ENCODE data around the gene HAAO. TPM values are rescaled to one million over a fixed set of nuclear protein-coding genes. Genes with fewer than 3 reads are reported as not detected.

Gene HAAO
- total and polyA plus RNA-seq, 2 of the 13 experiments (the other 11 are each of a cell fraction or from before 2014, with no cell fraction given), result 36.1 to 42.7 TPM

DNA sequence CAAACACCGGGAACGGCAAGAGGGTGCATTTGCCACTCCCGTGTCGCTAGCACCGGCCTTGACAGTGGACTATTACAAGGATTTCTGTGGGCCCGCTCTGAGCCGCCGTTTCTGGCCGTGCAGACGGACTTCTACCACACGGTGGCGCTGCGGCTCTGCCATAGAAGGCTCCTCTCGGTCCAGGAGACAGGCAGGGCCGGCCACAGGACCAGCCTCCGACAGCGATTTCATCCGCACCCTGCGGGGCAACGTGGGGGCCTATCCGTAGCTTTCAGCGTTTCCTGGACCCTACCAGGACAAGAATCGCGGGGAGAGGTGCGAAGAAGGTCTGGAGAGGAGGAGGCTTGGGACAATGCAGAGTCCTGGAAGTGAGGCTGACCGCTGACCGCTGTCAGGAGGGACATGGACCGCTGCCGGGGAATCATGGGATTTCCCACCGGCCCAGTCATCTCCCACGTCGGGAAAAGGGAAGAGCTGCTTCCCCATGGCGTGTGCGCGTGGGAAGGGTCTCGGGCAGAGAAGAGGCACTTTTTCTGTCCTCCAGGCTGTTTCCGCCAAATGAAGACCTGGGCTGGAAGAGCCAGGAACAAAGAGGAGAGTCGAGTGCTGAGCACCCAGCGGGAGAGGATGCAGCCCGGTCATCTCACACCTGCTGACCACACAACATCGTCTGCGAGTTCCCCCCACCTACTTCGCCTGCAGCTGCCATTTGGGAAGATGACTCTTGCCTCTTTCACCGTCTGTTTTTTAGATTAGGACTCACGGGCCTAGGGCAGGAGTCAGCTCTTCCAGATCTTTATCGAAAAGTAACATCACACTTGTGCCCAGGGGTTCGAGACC is 35.5 kb upstream of the HAAO start:
- Histone ChIP-seq H3K9ac (ENCODE audit: insufficient read depth, low read depth, low read length) (no peak overlapping the region), H3K27me3 (ENCODE audit: control insufficient read depth in 1 of 2, insufficient read depth in 2 of 2, low read length in 2 of 2) (peaks cover 0 to 31% of the 10 kb centered on the region in 2 experiments; a peak in 3 of 5 replicates), H3K4me3 (replicated peaks in 1 of 3; ENCODE audit: insufficient read depth in 1 of 3, low read depth in 2 of 3, low read length in 3 of 3) (peak overlapping the region; percentile 46 to 73 (median 48)), H3K27ac (ENCODE audit: extremely low read length, insufficient read depth, low read length) (no peak overlapping the region), H4K20me1 (ENCODE audit: insufficient read depth, low read length) (no peaks in the 10 kb centered on the region), H3K9me3 (ENCODE audit: low read length) (no peaks in the 10 kb centered on the region), H3K4me1 (ENCODE audit: insufficient read depth, low read length) (peaks cover 31% of the 10 kb centered on the region), H3K4me2 (ENCODE audit: low read depth, low read length) (peak overlapping the region; percentile 94), H3K79me2 (ENCODE audit: insufficient read depth, low read length) (no peaks in the 10 kb centered on the region), H3K36me3 (replicated peaks in 1 of 2; ENCODE audit: control insufficient read depth in 1 of 2, insufficient read depth in 2 of 2, low read length in 2 of 2) (no peaks in the 10 kb centered on the region), H2AFZ (ENCODE audit: low read length) (peak overlapping the region; percentile 62)
- CTCF ChIA-PET (ENCODE audit: low intra/inter-chr PET ratio, low total read pairs), result interaction anchor here (0.6 to 3.5 kb wide), 10 partner anchors 9 to 781 kb away, joined by 3 to 29 read pairs (median 8); no protein-coding TSS in a partner anchor
- POLR2A ChIA-PET, result interaction anchor here (0.7 kb wide), 1 partner anchor 768 kb away, joined by 3 read pairs; the partner anchor contains the start of gene THADA
- in situ Hi-C loops (cut with HindIII; ENCODE audit: extremely low pct_ligation_motif_present, low pct_unique_long_range_greater_than_20kb) (loop anchor here (5.0 kb wide), 1 partner anchor 399 kb away; the partner anchor contains the start of gene ZFP36L2), intact Hi-C loops (cut with micrococcal nuclease; ENCODE audit: unreplicated experiment) (loop anchor here (1.0 to 5.0 kb wide), 8 partner anchors 31 to 781 kb away; no protein-coding TSS in a partner anchor)
- DNase-seq (ENCODE audit: low spot score), result peak; percentile 79
- no TSS peak for BruUV-seq (replicated peaks)
- FAIRE-seq, result peak; percentile 18
- 30% methylated on average over 28 of the region's 47 CpGs for WGBS (ENCODE audit: low lambda C conversion rate)
- peak; percentile 93 for ATAC-seq
- TF ChIP-seq ZBTB14 (CRISPR knock-in tag; IDR thresholded peaks at IDR 0.05) (no peak), ZC3H13 (CRISPR knock-in tag; IDR thresholded peaks at IDR 0.05) (0 out of 2 replicates have a peak, but pooled peaks have one; percentile 13), ZBTB38 (CRISPR knock-in tag; IDR thresholded peaks at IDR 0.05) (peak; percentile 97), ZNF768 (CRISPR knock-in tag; IDR thresholded peaks at IDR 0.05) (peak; percentile 70; the same call in 1 of the 2 replicates), MXD3 (CRISPR knock-in tag; IDR thresholded peaks at IDR 0.05) (peak; percentile 48; the same call in 1 of the 2 replicates), ZNF644 (CRISPR knock-in tag; IDR thresholded peaks at IDR 0.05; ENCODE audit: low read depth) (no peak), YEATS2 (CRISPR knock-in tag; IDR thresholded peaks at IDR 0.05; ENCODE audit: borderline replicate concordance) (peak; percentile 34; the same call in 1 of the 2 replicates), RFXAP (CRISPR knock-in tag; IDR thresholded peaks at IDR 0.05; ENCODE audit: borderline replicate concordance) (peak; percentile 34; the same call in 1 of the 2 replicates), ZBTB20 (CRISPR knock-in tag; IDR thresholded peaks at IDR 0.05; ENCODE audit: borderline replicate concordance, low read depth) (0 out of 2 replicates have a peak, but pooled peaks have one; percentile 24), HNRNPL (IDR thresholded peaks at IDR 0.05; ENCODE audit: low read depth, low read length) (0 out of 2 replicates have a peak, but pooled peaks have one; percentile 41), ZNF580 (CRISPR knock-in tag; IDR thresholded peaks at IDR 0.05; ENCODE audit: borderline replicate concordance, low read depth) (peak; percentile 52; the same call in 1 of the 2 replicates), TARDBP (CRISPR knock-in tag; IDR thresholded peaks at IDR 0.05) (peak; percentile 65), ZNF503 (CRISPR knock-in tag; IDR thresholded peaks at IDR 0.05) (no peak), DMAP1 (CRISPR knock-in tag; IDR thresholded peaks at IDR 0.05) (0 out of 2 replicates have a peak, but pooled peaks have one; percentile 29), PRMT3 (CRISPR knock-in tag; IDR thresholded peaks at IDR 0.05; ENCODE audit: borderline replicate concordance, low read depth) (no peak), ATF7 (IDR thresholded peaks at IDR 0.05) (no peak), ATF7 (CRISPR knock-in tag; IDR thresholded peaks at IDR 0.05) (no peak), ZNF143 (CRISPR knock-in tag; IDR thresholded peaks at IDR 0.05) (peak; percentile 76), HNRNPLL (IDR thresholded peaks at IDR 0.05; ENCODE audit: low read depth, low read length, poor library complexity, severe bottlenecking) (peak; percentile 51), THAP11 (CRISPR knock-in tag; IDR thresholded peaks at IDR 0.05) (peak; percentile 50; the same call in 1 of the 2 replicates)
